Measurements from ENCODE around the gene EMILIN3. TPM values are rescaled to one million over a fixed set of nuclear protein-coding genes. Genes with fewer than 3 reads are reported as not detected.

EMILIN3 gene
- total RNA-seq, 1 experiment from 2014 or later = 5.9 TPM

DNA sequence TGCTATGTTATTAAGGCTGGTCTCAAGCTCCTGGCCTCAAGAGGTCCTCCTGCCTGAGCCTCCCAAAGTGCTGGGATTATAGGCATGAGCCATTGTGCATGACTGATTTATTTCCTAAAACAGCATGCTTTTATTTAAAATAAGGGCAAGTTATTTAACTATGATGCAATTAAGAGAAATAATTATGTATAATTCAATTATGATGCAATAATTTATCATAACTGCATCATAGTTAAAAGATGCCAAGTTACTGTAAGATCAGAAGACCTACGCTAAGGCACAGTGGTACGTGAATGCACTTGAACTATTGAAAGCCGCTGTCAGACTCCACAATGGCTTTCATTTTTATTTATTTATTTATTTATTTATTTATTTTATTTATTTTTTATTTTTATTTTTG lies 24.3 kb upstream of the EMILIN3 start:
- Histone ChIP-seq H2AFZ (ENCODE audit: low read length) (no peak overlapping the region), H3K27ac (ENCODE audit: insufficient read length, low read depth, low read length) (no peak overlapping the region), H4K8ac (replicated peaks; ENCODE audit: insufficient read length, low read depth, low read length) (no peak overlapping the region), H3K4ac (ENCODE audit: low read depth, low read length) (no peak overlapping the region), H3K18ac (ENCODE audit: insufficient read length, low read depth, low read length) (no peak overlapping the region), H3K79me2 (ENCODE audit: insufficient read depth, low read length) (no peaks in the 10 kb centered on the region), H3K23ac (ENCODE audit: insufficient read length, low read depth, low read length) (no peak overlapping the region), H4K5ac (ENCODE audit: insufficient read length, low read depth, low read length) (no peak overlapping the region), H3K56ac (ENCODE audit: insufficient read length, low read depth, low read length) (no peak overlapping the region), H2BK5ac (ENCODE audit: insufficient read length, low read length) (no peak overlapping the region), H3K4me2 (ENCODE audit: insufficient read depth, insufficient read length, low read length) (no peak overlapping the region), H2BK20ac (ENCODE audit: low read depth, low read length, poor library complexity, severe bottlenecking) (no peak overlapping the region), H3K79me1 (ENCODE audit: insufficient read depth, low read depth, low read length, poor library complexity, severe bottlenecking) (no peaks in the 10 kb centered on the region), H4K20me1 (ENCODE audit: control insufficient read depth, insufficient read depth, insufficient read length) (no peaks in the 10 kb centered on the region), H3K23me2 (ENCODE audit: insufficient read length, low read depth, low read length, poor library complexity, severe bottlenecking) (no peaks in the 10 kb centered on the region), H3K9ac (ENCODE audit: extremely low read depth, insufficient read length, low read length) (no peak overlapping the region), H2BK12ac (ENCODE audit: insufficient read length, low read depth, low read length) (no peak overlapping the region), H3K27me3 (ENCODE audit: insufficient read depth, low read length) (no peaks in the 10 kb centered on the region), H3K9me3 (ENCODE audit: control insufficient read depth, low read depth, low read length) (no peaks in the 10 kb centered on the region), H2BK120ac (ENCODE audit: low read depth, low read length, poor library complexity, severe bottlenecking) (no peak overlapping the region), H3K4me1 (ENCODE audit: insufficient read depth, low read length) (peaks cover 4% of the 10 kb centered on the region; the same call in 1 of the 2 replicates), H3K14ac (ENCODE audit: insufficient read depth, low read length) (no peak overlapping the region), H4K91ac (ENCODE audit: insufficient read length, low read depth, low read length) (no peak overlapping the region), H3T11ph (ENCODE audit: low read length) (no peak overlapping the region), H2AK5ac (ENCODE audit: insufficient read length, low read length) (no peak overlapping the region), H2BK15ac (ENCODE audit: low read depth, low read length) (no peak overlapping the region)
- WGBS (ENCODE audit: extremely low coverage, insufficient read length, low lambda C conversion rate) = no CpG with 5 or more reads among the region's 3 CpGs
- H3K36me3 Mint-ChIP-seq (ENCODE audit: insufficient read depth in 1 of 3, low read depth in 3 of 3) = no peaks in the 10 kb centered on the region
- no peak for DNase-seq
- H3K9me3 Mint-ChIP-seq = no peaks in the 10 kb centered on the region
- no peak overlapping the region for H3K27ac Mint-ChIP-seq
- TF ChIP-seq, protein P1, sequence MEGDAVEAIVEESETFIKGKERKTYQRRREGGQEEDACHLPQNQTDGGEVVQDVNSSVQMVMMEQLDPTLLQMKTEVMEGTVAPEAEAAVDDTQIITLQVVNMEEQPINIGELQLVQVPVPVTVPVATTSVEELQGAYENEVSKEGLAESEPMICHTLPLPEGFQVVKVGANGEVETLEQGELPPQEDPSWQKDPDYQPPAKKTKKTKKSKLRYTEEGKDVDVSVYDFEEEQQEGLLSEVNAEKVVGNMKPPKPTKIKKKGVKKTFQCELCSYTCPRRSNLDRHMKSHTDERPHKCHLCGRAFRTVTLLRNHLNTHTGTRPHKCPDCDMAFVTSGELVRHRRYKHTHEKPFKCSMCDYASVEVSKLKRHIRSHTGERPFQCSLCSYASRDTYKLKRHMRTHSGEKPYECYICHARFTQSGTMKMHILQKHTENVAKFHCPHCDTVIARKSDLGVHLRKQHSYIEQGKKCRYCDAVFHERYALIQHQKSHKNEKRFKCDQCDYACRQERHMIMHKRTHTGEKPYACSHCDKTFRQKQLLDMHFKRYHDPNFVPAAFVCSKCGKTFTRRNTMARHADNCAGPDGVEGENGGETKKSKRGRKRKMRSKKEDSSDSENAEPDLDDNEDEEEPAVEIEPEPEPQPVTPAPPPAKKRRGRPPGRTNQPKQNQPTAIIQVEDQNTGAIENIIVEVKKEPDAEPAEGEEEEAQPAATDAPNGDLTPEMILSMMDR (conservative IDR thresholded peaks at IDR 0.05) = no peak
- peaks cover 22 to 29% of the 10 kb centered on the region in 2 experiments for H3K4me1 Mint-ChIP-seq
- no peak overlapping the region for H3K4me3 Mint-ChIP-seq
- no peaks in the 10 kb centered on the region for H3K27me3 Mint-ChIP-seq (ENCODE audit: low read depth)
